ENCODE measurements around the gene TRABD2B. TPM values are rescaled to one million over a fixed set of nuclear protein-coding genes. Genes with fewer than 3 reads are reported as not detected.

The TRABD2B gene
- total and polyA plus RNA-seq, 2 of the 13 experiments (the other 11 are each of a cell fraction or from before 2014, with no cell fraction given) = 0.04 TPM; not detected in 1

DNA sequence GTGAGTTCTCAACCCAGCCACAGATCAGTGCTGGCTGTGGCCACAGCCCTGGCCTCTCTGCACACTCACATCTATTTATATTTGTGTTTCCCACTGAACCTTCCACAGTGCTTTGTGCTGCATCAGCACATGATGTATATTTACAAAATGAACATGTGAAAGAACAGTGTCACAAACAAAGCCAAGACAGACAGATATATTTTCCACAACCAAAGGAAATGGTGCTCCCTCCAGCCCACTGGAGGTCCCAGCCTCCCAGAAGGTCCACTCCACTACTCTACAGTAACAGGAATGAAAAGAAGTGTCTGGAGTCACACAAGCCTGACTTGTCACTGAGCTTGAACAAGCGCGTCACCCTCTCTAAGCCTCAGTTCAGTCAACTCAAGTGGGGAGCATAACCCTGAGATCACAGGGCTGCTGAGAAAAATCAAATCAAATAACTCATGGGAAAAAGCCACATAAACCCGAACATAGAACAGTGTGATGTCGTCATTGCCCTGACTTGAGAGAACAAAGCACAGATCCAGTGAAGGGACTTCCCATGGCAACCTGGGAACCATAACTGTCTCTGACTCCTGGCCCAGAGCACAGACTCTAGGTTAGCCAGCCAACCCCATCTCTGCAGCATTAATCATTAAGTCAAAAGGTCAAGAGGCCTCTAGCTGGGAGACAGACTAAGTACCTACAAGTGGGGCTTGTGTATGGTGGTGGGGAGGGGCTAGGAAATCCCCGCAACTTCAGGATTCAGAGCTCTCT, 121.2 kb downstream of the TRABD2B start (continued):
- TF ChIP-seq, protein P1, sequence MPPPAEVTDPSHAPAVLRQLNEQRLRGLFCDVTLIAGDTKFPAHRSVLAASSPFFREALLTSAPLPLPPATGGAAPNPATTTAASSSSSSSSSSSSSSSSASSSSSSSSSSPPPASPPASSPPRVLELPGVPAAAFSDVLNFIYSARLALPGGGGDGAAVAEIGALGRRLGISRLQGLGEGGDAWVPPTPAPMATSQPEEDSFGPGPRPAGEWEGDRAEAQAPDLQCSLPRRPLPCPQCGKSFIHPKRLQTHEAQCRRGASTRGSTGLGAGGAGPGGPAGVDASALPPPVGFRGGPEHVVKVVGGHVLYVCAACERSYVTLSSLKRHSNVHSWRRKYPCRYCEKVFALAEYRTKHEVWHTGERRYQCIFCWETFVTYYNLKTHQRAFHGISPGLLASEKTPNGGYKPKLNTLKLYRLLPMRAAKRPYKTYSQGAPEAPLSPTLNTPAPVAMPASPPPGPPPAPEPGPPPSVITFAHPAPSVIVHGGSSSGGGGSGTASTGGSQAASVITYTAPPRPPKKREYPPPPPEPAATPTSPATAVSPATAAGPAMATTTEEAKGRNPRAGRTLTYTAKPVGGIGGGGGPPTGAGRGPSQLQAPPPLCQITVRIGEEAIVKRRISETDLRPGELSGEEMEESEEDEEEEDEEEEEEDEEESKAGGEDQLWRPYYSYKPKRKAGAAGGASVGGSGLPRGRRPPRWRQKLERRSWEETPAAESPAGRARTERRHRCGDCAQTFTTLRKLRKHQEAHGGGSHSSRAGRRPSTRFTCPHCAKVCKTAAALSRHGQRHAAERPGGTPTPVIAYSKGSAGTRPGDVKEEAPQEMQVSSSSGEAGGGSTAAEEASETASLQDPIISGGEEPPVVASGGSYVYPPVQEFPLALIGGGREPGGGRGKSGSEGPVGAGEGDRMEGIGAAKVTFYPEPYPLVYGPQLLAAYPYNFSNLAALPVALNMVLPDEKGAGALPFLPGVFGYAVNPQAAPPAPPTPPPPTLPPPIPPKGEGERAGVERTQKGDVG (CRISPR knock-in tag; IDR thresholded peaks at IDR 0.05; ENCODE audit: borderline replicate concordance) = no peak
- TF ChIP-seq, protein P2, sequence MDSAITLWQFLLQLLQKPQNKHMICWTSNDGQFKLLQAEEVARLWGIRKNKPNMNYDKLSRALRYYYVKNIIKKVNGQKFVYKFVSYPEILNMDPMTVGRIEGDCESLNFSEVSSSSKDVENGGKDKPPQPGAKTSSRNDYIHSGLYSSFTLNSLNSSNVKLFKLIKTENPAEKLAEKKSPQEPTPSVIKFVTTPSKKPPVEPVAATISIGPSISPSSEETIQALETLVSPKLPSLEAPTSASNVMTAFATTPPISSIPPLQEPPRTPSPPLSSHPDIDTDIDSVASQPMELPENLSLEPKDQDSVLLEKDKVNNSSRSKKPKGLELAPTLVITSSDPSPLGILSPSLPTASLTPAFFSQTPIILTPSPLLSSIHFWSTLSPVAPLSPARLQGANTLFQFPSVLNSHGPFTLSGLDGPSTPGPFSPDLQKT (CRISPR knock-in tag; IDR thresholded peaks at IDR 0.05; ENCODE audit: borderline replicate concordance) = no peak
- TF ChIP-seq HMGA1 (CRISPR knock-in tag; conservative IDR thresholded peaks at IDR 0.05) (no peak), FOSL1 (CRISPR knock-in tag; IDR thresholded peaks at IDR 0.05; ENCODE audit: borderline replicate concordance) (no peak), HIVEP1 (CRISPR knock-in tag; IDR thresholded peaks at IDR 0.05) (no peak), ZNF136 (CRISPR knock-in tag; IDR thresholded peaks at IDR 0.05; ENCODE audit: low read depth) (no peak), ZNF878 (CRISPR knock-in tag; IDR thresholded peaks at IDR 0.05) (no peak), ZNF570 (CRISPR knock-in tag; IDR thresholded peaks at IDR 0.05; ENCODE audit: borderline replicate concordance) (no peak), ZBTB20 (CRISPR knock-in tag; IDR thresholded peaks at IDR 0.05; ENCODE audit: borderline replicate concordance, low read depth) (no peak), ZNF7 (CRISPR knock-in tag; IDR thresholded peaks at IDR 0.05) (no peak), ZNF547 (CRISPR knock-in tag; IDR thresholded peaks at IDR 0.05) (no peak), KLF15 (CRISPR knock-in tag; IDR thresholded peaks at IDR 0.05; ENCODE audit: borderline replicate concordance) (no peak), KDM6A (CRISPR knock-in tag; IDR thresholded peaks at IDR 0.05; ENCODE audit: low read depth) (0 out of 2 replicates have a peak, but pooled peaks have one; percentile 12), CREB1 (IDR thresholded peaks at IDR 0.05) (peak; percentile 77), CREB1 (CRISPR knock-in tag; IDR thresholded peaks at IDR 0.05) (peak; percentile 74), ZNF550 (CRISPR knock-in tag; IDR thresholded peaks at IDR 0.05; ENCODE audit: borderline replicate concordance) (no peak), IKZF1 (IDR thresholded peaks at IDR 0.05) (no peak), GFI1 (CRISPR knock-in tag; IDR thresholded peaks at IDR 0.05; ENCODE audit: borderline replicate concordance) (no peak), HNF4G (IDR thresholded peaks at IDR 0.05; ENCODE audit: borderline replicate concordance, low read depth, low read length) (no peak), HNF4G (CRISPR knock-in tag; IDR thresholded peaks at IDR 0.05; ENCODE audit: borderline replicate concordance, low read depth) (no peak; the same call in 1 of the 2 replicates), ZSCAN29 (CRISPR knock-in tag; conservative IDR thresholded peaks at IDR 0.05) (no peak), SRY (CRISPR knock-in tag; IDR thresholded peaks at IDR 0.05) (no peak), SRSF4 (IDR thresholded peaks at IDR 0.05; ENCODE audit: low read depth, low read length, poor library complexity, severe bottlenecking) (no peak), PHF21A (CRISPR knock-in tag; IDR thresholded peaks at IDR 0.05) (no peak), NAIF1 (CRISPR knock-in tag; IDR thresholded peaks at IDR 0.05; ENCODE audit: borderline replicate concordance) (no peak), BRD4 (CRISPR knock-in tag; IDR thresholded peaks at IDR 0.05) (0 out of 2 replicates have a peak, but pooled peaks have one; percentile 34)
- TF ChIP-seq, protein P3, sequence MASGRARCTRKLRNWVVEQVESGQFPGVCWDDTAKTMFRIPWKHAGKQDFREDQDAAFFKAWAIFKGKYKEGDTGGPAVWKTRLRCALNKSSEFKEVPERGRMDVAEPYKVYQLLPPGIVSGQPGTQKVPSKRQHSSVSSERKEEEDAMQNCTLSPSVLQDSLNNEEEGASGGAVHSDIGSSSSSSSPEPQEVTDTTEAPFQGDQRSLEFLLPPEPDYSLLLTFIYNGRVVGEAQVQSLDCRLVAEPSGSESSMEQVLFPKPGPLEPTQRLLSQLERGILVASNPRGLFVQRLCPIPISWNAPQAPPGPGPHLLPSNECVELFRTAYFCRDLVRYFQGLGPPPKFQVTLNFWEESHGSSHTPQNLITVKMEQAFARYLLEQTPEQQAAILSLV (CRISPR knock-in tag; IDR thresholded peaks at IDR 0.05; ENCODE audit: borderline replicate concordance) = no peak
